Measurements from ENCODE around the gene BTBD9. TPM values are rescaled to one million over a fixed set of nuclear protein-coding genes. Genes with fewer than 3 reads are reported as not detected.

Gene BTBD9
- total RNA-seq, 2 experiments from 2014 or later: 8.2 to 12.2 TPM

GRCh38 chr6:38302838-38303237, 336.9 kb downstream of the BTBD9 start:
- intact Hi-C loops (cut with DNase I, micrococcal nuclease): no loop called here
- ChIA-PET POLR2A (no interaction called here), CTCF (no interaction called here)
- H3K27me3 Mint-ChIP-seq: no peaks in the 10 kb centered on the region
- H3K4me3 Mint-ChIP-seq: no peak overlapping the region
- H3K9me3 Mint-ChIP-seq (ENCODE audit: low read depth): peaks cover 8% of the 10 kb centered on the region
- no peak overlapping the region for H3K27ac Mint-ChIP-seq
- H3K4me1 Mint-ChIP-seq: peaks cover 8% of the 10 kb centered on the region
- DNase-seq (no peak), ATAC-seq (no peak)
- peaks cover 4% of the 10 kb centered on the region for H3K36me3 Mint-ChIP-seq (ENCODE audit: low read depth)

GRCh38 chr6:38302081-38302480, 337.6 kb downstream of the BTBD9 start:
- peaks cover 4% of the 10 kb centered on the region for H3K36me3 Mint-ChIP-seq (ENCODE audit: low read depth)
- POLR2A ChIA-PET: no interaction called here
- no peak for ATAC-seq
- no peak for DNase-seq
- H3K9me3 Mint-ChIP-seq (ENCODE audit: low read depth): peaks cover 8% of the 10 kb centered on the region
- H3K4me3 Mint-ChIP-seq: no peak overlapping the region
- intact Hi-C loops (cut with DNase I, micrococcal nuclease): no loop called here
- CTCF ChIA-PET: no interaction called here
- no peaks in the 10 kb centered on the region for H3K27me3 Mint-ChIP-seq
- H3K4me1 Mint-ChIP-seq: peaks cover 8% of the 10 kb centered on the region
- no peak overlapping the region for H3K27ac Mint-ChIP-seq

DNA sequence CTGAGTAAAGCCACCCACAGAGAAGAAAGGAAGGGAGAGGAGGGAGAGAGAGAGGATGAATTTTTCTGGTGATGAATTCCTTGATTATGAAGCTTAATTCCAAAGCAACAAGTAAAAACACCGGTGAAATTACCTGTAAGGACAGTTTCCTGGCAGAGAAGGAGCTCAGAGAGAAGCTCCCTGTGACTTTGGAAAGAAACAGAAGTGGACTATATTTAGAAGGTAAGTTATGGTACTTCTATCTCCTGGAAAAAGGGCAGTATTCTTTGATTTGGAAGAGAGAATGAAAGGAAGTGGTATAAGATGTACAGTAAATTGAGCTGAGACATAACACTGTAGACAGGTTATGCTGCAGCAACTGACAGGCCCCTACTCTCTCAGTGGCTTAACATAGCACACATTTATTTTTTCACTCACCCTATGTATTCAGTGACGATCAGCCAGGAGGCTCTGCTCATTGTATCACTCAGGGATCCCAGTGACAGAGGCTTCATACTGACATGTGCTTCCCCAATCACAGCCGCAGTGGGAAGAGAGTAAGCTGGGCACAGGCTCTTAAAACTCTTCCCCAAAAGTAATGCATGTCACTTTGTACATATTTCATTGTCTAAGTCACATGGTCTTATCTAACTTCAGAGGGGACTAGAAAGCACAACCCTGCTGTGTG, 349.5 kb downstream of the BTBD9 start:
- H3K4me3 Mint-ChIP-seq: no peak overlapping the region
- no peaks in the 10 kb centered on the region for H3K4me1 Mint-ChIP-seq
- no peaks in the 10 kb centered on the region for H3K27me3 Mint-ChIP-seq
- ChIA-PET CTCF (interaction anchor here (0.6 to 1.2 kb wide), 2 partner anchors 157 to 1079 kb away, joined by 3 to 4 read pairs; no protein-coding TSS in a partner anchor), POLR2A (no interaction called here)
- no peak for DNase-seq
- ATAC-seq: no peak
- H3K9me3 Mint-ChIP-seq (ENCODE audit: low read depth): peaks cover 3% of the 10 kb centered on the region
- H3K36me3 Mint-ChIP-seq (ENCODE audit: low read depth): peaks cover 20% of the 10 kb centered on the region
- intact Hi-C loops (cut with DNase I, micrococcal nuclease): no loop called here
- H3K27ac Mint-ChIP-seq: no peak overlapping the region

DNA sequence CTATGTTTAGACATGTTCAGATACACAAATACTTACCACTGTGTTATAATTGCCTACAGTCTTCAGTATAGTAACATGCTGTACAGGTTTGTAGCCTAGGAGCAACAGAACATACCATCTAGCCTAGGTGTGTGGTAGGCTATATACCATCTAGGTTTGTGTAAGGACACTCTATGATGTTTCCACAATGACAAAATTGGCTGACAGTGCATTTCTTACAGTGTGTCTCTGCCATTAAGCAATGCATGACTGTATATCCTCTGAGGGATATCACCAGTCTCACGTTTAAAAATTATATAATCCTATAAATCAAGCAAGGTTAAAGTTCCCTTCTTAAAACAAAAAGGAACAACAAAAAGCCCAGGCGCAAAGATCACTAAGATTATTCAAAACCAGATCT, 352.2 kb downstream of the BTBD9 start:
- Mint-ChIP-seq H3K27ac (no peak overlapping the region), H3K9me3 (ENCODE audit: low read depth) (no peaks in the 10 kb centered on the region), H3K27me3 (no peaks in the 10 kb centered on the region), H3K36me3 (ENCODE audit: low read depth) (peaks cover 15% of the 10 kb centered on the region), H3K4me3 (no peak overlapping the region), H3K4me1 (peaks cover 16% of the 10 kb centered on the region)
- intact Hi-C loops (cut with DNase I, micrococcal nuclease): no loop called here
- ChIA-PET POLR2A (no interaction called here), CTCF (no interaction called here)
- ATAC-seq (no peak), DNase-seq (no peak)

- peaks cover 16% of the 10 kb centered on the region for H3K4me1 Mint-ChIP-seq
- no peaks in the 10 kb centered on the region for H3K9me3 Mint-ChIP-seq (ENCODE audit: low read depth)
- H3K36me3 Mint-ChIP-seq (ENCODE audit: low read depth): peaks cover 15% of the 10 kb centered on the region
- ChIA-PET POLR2A (no interaction called here), CTCF (no interaction called here)
- ATAC-seq: no peak
- no peak overlapping the region for H3K4me3 Mint-ChIP-seq
- DNase-seq: no peak
- intact Hi-C loops (cut with DNase I, micrococcal nuclease): no loop called here
- H3K27me3 Mint-ChIP-seq: no peaks in the 10 kb centered on the region
- no peak overlapping the region for H3K27ac Mint-ChIP-seq
Observed at GRCh38 chr6:38284802-38285394, 354.8 kb downstream of the BTBD9 start.

DNA sequence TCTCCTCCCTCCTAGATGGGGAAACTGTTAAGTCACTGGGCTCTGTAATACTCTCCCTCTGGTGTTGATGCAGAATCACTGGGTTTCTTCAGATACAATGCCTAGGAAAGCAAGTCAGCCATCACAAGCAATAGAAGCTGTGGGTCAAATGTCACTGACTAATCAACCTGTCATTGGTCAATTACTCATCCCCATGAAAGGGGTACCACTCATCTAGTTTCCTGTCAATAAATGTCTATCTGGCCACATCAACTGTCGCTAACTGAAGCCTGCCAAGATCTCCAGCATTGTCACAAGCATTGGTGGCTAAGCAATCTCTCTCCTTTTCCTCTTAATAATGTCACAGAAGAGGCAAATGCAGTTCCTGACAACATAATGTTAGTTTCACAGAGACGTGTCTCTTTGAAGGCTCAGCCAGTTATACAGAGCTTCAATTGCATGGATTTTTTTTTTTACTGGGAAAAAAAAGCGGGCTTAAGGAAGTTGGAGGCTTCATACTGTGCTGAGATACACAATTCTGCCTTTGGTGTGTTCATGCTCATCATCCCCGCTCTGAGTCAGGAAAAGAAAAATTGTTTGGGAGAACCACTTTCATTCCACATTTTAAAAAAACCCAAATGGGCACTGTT, 355.9 kb downstream of the BTBD9 start:
- peaks cover 15% of the 10 kb centered on the region for H3K36me3 Mint-ChIP-seq (ENCODE audit: low read depth)
- DNase-seq (peak; percentile 21), ATAC-seq (peak; percentile 84)
- intact Hi-C loops (cut with DNase I, micrococcal nuclease): no loop called here
- no peak overlapping the region for H3K4me3 Mint-ChIP-seq
- no peaks in the 10 kb centered on the region for H3K9me3 Mint-ChIP-seq (ENCODE audit: low read depth)
- peaks cover 16% of the 10 kb centered on the region for H3K4me1 Mint-ChIP-seq
- ChIA-PET POLR2A (no interaction called here), CTCF (interaction anchor here (0.6 kb wide), 1 partner anchor 416 kb away, joined by 3 read pairs; no protein-coding TSS in a partner anchor)
- H3K27me3 Mint-ChIP-seq: no peaks in the 10 kb centered on the region
- no peak overlapping the region for H3K27ac Mint-ChIP-seq

- DNase-seq: no peak
- Mint-ChIP-seq H3K27me3 (no peaks in the 10 kb centered on the region), H3K4me1 (peaks cover 16% of the 10 kb centered on the region), H3K27ac (no peak overlapping the region), H3K36me3 (ENCODE audit: low read depth) (peaks cover 13% of the 10 kb centered on the region), H3K4me3 (no peak overlapping the region), H3K9me3 (ENCODE audit: low read depth) (no peaks in the 10 kb centered on the region)
- no peak for ATAC-seq
- ChIA-PET POLR2A (no interaction called here), CTCF (no interaction called here)
- intact Hi-C loops (cut with DNase I, micrococcal nuclease): no loop called here
Observed at GRCh38 chr6:38282911-38283310, 356.8 kb downstream of the BTBD9 start.

GRCh38 chr6:38281126-38281525, 358.6 kb downstream of the BTBD9 start:
- POLR2A ChIA-PET: no interaction called here
- H3K27ac Mint-ChIP-seq: no peak overlapping the region
- no peak overlapping the region for H3K4me3 Mint-ChIP-seq
- H3K27me3 Mint-ChIP-seq: no peaks in the 10 kb centered on the region
- DNase-seq: no peak
- H3K36me3 Mint-ChIP-seq (ENCODE audit: low read depth): peaks cover 11% of the 10 kb centered on the region
- intact Hi-C loops (cut with DNase I, micrococcal nuclease): no loop called here
- CTCF ChIA-PET: no interaction called here
- no peak for ATAC-seq
- peaks cover 16% of the 10 kb centered on the region for H3K4me1 Mint-ChIP-seq
- no peaks in the 10 kb centered on the region for H3K9me3 Mint-ChIP-seq (ENCODE audit: low read depth)

- ATAC-seq: no peak
- Mint-ChIP-seq H3K9me3 (ENCODE audit: low read depth) (no peaks in the 10 kb centered on the region), H3K27me3 (no peaks in the 10 kb centered on the region), H3K4me1 (peaks cover 14% of the 10 kb centered on the region), H3K36me3 (ENCODE audit: low read depth) (peaks cover 9% of the 10 kb centered on the region), H3K27ac (no peak overlapping the region), H3K4me3 (no peak overlapping the region)
- POLR2A ChIA-PET: no interaction called here
- CTCF ChIA-PET: no interaction called here
- no peak for DNase-seq
- intact Hi-C loops (cut with DNase I, micrococcal nuclease): no loop called here
Observed at GRCh38 chr6:38279963-38280588, 359.7 kb downstream of the BTBD9 start.

- Mint-ChIP-seq H3K9me3 (ENCODE audit: low read depth) (no peaks in the 10 kb centered on the region), H3K4me1 (peaks cover 9% of the 10 kb centered on the region), H3K27me3 (no peaks in the 10 kb centered on the region), H3K4me3 (no peak overlapping the region), H3K27ac (no peak overlapping the region), H3K36me3 (ENCODE audit: low read depth) (peaks cover 6% of the 10 kb centered on the region)
- ATAC-seq (no peak), DNase-seq (no peak)
- ChIA-PET CTCF (no interaction called here), POLR2A (no interaction called here)
- intact Hi-C loops (cut with DNase I, micrococcal nuclease): no loop called here
Observed at GRCh38 chr6:38279423-38279822, 360.3 kb downstream of the BTBD9 start.

DNA sequence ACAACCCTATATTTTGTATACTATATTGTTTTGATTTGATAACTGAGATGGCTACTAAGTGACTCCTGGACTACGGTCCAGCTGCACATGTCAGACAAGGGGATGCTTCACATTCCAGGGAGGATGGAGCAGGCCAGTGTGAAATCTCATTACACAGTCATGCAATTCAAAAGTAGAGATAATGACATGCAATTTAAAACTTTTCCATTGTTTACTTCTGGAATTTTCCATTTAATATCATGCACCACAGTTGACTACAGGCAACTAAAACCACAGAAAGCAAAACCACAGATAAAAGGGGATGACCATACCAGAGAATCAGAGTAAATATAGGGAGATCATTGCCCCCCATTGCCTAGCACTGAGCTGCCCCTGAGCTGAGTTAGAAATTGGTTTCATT, 366.4 kb downstream of the BTBD9 start:
- ChIA-PET POLR2A (no interaction called here), CTCF (no interaction called here)
- Mint-ChIP-seq H3K27me3 (no peaks in the 10 kb centered on the region), H3K36me3 (ENCODE audit: low read depth) (peaks cover 6% of the 10 kb centered on the region), H3K9me3 (ENCODE audit: low read depth) (no peaks in the 10 kb centered on the region), H3K4me3 (no peak overlapping the region), H3K4me1 (no peaks in the 10 kb centered on the region), H3K27ac (no peak overlapping the region)
- no peak for DNase-seq
- ATAC-seq: no peak
- intact Hi-C loops (cut with DNase I, micrococcal nuclease): no loop called here

- no peak for ATAC-seq
- ChIA-PET CTCF (interaction anchor here (0.5 to 0.6 kb wide), 2 partner anchors 671 to 738 kb away, joined by 3 read pairs; no protein-coding TSS in a partner anchor), POLR2A (no interaction called here)
- H3K4me1 Mint-ChIP-seq: no peaks in the 10 kb centered on the region
- H3K36me3 Mint-ChIP-seq (ENCODE audit: low read depth): peaks cover 4% of the 10 kb centered on the region
- intact Hi-C loops (cut with DNase I, micrococcal nuclease): no loop called here
- no peak overlapping the region for H3K27ac Mint-ChIP-seq
- no peak overlapping the region for H3K4me3 Mint-ChIP-seq
- no peak for DNase-seq
- H3K9me3 Mint-ChIP-seq (ENCODE audit: low read depth): no peaks in the 10 kb centered on the region
- no peaks in the 10 kb centered on the region for H3K27me3 Mint-ChIP-seq
Observed at GRCh38 chr6:38272222-38272621, 367.5 kb downstream of the BTBD9 start.
